Ecto neural progenitor cell (in vitro differentiated cells): ENCODE results near the gene MAP4.

ENCODE experiments used
- DNase-seq: peaks from one replicate; pipeline ENCODE4 v3.0.0-alpha.2; 2018; ENCODE audit warnings: low spot score

The MAP4 gene

DNA sequence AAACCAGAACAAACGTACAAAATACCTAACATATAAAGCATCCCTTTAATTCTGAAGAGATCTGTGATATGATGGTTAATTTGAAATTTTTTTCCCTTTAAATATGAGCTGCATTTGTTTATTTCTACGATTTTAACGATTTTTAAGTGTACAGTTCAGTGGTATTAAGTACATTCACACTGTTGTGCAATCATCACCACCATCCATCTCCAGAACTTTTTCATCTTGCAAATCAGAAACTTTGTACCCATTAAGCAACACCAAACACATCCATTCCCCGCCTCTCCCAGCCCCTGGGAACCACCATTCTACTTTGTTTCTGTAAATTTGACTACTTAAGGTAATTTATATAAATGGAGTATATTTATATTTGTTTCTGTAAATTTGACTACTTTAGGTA lies 51.5 kb downstream of the MAP4 start:
- DNase-seq, result no peak

GRCh38 chr3:47961815-47962606 lies 54.2 kb downstream of the MAP4 start:
- no peak for DNase-seq

DNA sequence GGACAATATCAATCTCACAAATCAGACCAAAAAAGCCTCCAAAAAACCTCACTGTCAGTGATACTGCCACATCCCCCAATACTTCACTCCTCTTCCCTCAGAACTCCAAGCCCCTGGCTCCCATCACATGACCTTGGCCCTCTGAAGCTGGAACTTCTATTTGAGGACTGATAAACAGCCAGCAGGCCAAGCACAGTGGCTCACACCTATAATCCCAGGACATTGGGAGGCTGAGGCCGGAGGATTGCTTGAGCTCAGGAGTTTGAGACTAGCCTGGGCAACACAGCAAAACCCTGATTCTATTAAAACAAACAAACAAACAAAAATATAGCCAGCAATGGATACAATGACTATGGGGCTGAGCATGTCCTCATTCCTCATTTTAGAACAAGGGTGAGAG lies 55.2 kb downstream of the MAP4 start:
- DNase-seq, result no peak

GRCh38 chr3:47956521-47956920 lies 59.7 kb downstream of the MAP4 start:
- DNase-seq, result no peak

DNA sequence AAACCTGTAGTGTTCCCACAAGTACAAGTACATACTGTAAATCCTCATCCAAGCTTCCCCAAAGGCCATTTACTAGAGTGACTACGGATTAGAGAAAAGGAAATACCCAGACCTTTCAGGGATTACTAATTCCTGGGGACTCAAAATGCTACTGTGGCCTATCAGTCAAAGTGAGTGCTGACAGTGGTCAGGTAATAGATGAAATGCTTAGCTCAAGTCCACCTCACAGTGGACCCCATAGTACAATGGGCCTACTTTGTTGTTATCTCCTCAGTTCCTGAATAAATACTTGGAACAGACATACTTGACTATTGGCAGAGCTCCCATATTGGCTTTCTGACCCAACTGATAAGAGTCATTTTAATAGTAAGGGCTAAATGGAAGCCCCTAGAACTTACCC lies 61.6 kb downstream of the MAP4 start:
- no peak for DNase-seq

DNA sequence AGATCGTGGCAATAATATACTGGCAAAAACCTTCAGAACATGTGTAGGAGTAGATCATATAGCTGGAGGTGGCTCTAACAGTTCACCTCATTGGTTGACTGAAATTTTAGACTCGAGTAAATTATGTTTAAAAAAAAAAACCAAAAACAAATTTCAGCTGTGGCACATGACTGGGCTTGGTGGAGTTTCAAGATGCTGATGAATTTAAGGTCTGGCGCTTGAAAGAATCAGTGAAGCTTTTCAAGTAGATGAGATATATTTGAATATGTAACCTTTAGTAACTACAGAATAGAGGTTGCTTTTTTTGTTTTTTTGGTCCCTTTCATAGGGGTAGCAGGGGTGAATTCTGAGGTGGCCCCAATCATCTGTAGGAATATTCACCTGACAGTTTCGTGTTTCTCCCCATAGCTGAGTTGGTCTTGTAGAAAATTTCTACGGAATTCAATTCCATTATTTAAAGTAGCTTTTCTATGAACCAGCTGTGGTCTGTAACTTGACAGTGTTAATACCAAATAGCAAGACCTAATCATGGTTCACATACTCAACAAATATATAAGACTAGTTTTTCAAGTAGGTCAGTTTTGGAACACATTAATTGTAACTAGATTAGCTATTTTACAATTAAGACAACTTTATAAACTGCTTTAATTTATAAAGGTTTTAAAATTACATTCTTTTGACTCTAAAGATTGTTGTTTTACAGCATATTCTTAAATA lies 65.6 kb downstream of the MAP4 start:
- DNase-seq, result no peak

DNA sequence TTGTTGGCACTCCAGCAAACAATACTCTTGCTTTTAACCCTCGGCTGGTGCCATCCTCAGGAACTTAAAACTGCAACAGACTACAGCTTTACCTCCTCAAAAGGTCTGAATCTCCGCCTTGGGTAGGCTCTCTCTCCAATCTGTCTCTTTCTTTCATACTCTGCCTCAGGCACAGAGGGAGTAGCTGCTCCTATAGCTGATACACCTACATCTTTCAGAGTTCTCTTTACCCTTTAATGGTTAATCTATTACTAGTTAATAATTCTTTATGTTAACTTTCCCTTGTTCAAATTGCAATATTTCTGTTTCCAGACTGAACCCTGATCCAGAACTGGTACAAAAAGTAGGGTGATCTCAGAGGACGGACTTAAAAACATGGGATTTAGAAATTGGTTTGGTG lies 66.2 kb downstream of the MAP4 start:
- DNase-seq, result no peak

GRCh38 chr3:47940232-47940631 lies 76.0 kb downstream of the MAP4 start:
- no peak for DNase-seq

DNA sequence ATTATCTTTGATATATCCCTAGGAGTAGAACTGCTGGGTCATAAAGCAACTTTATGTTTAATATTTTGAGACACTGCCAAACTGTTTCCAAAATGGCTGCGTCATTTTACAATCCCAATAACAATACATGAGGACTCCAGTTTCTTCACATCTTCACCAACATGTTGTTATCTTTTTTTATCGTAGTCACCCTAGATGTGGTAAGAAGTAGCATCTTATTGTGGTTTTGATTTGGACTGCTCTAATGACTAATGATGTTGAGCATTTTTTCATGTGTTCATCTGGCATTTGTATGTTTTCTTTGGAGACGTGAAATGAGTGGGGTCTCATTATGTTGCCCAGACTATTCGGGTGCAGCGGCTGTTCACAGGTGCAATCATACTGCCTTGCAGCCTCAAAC lies 83.8 kb downstream of the MAP4 start:
- DNase-seq, result no peak

DNA sequence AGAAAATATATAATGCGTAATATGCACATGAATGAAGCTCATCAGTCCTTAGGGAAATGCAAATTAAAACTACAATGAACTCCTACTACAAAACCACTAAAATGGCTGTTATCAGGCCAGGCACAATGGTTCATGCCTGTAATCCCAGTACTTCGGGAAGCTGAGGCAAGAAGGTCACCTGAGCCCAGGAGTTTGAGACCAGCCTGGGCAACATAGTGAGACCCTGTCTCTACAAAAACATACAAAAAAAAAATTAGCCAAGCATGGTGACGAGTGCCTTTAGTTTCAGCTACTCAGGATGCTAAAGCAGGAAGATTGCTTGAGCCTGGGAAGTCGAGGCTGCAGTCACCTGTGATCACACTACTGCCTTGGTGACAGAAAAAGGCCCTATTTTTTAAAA lies 85.2 kb downstream of the MAP4 start:
- DNase-seq, result no peak

- DNase-seq, result no peak
Observed at GRCh38 chr3:47916696-47917095, 99.5 kb downstream of the MAP4 start.

DNA sequence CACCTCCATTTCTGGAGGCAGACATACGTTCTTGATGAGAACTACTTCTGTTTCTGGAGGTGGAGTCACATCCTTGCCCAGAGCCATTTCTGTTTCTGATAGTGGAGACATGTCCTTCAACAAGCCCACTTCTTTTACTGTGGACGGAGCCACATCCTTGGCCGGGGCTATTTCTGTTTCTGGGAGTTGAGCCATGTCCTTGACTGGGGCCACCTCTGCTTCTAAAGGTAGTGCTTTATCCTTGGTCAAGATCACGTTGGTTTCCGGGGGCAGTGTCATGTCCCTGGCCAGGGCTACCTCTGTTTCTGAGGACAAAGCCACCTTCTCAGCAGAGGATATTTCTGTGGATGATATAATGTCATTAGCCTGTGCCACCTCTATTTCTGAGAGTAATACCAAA lies 100.0 kb downstream of the MAP4 start:
- no peak for DNase-seq

DNA sequence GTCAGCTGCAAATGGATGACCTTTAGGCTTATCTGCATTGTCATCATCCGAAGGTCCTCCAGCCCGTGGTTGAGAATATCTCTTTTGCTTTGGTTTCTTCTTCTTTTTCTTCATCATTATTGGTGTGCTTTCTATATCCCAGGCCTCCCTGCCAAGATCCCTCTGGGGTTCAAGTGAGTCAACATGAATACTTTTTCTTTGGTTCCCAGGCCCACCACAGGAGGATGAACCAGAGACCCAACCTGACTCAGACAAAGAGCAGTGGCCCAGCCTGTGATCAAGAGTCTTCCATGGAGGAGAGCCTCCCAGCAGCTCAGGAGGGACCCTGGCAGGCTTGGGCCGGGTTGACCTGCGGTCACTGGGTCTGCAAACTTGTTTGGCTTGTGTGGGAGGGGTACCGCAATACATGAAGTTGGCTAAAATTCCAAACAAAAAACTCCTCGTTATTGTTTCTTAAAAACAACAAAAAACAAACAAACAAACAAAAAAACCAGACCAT lies 104.2 kb downstream of the MAP4 start:
- DNase-seq, result no peak

- DNase-seq, result no peak
Observed at GRCh38 chr3:47910777-47911440, 105.3 kb downstream of the MAP4 start.

- no peak for DNase-seq
Observed at GRCh38 chr3:47910233-47910632, 106.0 kb downstream of the MAP4 start.

DNA sequence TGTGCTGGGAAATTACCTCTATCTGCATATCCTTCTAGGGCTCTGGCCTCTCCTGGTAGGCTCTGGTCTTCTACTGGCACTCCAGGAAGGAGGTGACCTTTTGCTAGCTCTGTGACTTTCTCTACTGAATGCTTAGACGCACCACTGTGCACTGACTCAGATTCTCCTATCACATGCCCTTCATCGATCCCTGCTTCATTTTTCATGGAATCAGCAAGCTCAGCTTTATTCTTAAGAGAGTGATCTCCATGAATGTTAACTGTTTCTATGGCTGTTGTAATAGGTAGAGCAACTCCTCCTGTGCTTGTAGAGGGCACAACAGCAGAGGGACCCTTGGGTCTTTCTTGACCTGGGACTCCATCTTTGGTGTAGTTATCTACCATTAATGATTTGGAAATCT lies 106.6 kb downstream of the MAP4 start:
- no peak for DNase-seq

- DNase-seq, result no peak
Observed at GRCh38 chr3:47908744-47909143, 107.5 kb downstream of the MAP4 start.

DNA sequence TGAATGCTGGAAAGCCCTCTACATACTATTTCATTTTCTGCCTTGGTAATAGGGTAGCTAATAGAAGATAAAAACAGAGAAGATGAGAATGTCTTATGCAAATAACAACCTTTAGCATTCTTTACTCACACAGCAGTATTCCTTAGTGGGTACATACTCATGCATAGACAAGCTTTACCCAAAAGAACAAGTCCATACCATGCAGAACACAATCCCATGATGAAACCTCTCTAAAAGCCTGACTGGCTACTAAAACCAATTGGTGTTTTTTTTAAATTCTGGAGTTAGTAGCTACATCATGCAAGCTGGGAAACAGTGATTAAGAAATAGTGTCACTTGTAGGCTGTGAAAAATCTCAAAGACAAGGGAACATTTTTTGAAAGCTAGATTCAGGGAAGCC lies 108.4 kb downstream of the MAP4 start:
- DNase-seq, result no peak

DNA sequence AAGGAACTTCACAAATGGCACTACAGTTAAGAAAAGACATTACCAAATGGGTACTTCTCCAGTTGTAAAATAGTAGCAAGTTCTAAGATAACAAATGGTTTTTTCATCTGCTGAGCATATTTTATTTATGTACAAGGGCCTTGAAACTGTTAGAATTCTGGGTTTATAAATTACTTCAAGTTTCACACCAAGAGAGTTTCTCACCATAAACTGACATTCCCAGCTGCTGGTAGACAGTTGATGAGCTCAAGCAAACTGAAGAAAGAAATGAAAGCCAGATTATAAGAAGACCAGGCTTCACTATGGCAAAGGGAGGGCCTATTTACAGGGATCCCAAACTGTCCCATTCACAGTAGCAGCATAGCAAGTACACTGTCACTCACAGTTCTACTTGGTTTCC lies 113.5 kb downstream of the MAP4 start:
- no peak for DNase-seq

- no peak for DNase-seq
Observed at GRCh38 chr3:47901280-47901833, 114.9 kb downstream of the MAP4 start.

GRCh38 chr3:47899495-47900108 lies 116.6 kb downstream of the MAP4 start:
- no peak for DNase-seq

GRCh38 chr3:47897954-47898353 lies 118.3 kb downstream of the MAP4 start:
- no peak for DNase-seq
